K562 (cell line): ENCODE results near the gene TAS1R3. TPM values are rescaled to one million over a fixed set of nuclear protein-coding genes. Genes with fewer than 3 reads are reported as not detected.
A peak's percentile ranks its signal among the peaks of the same experiment; 100 is the strongest.

ENCODE experiments used
- ATF1 ChIP-seq, 2 experiments: fragments of 450-650 bp in 1 of 2; IDR thresholded peaks; 2 replicates each; pipeline ENCODE4 v1.6.1; 2016; ENCODE audit warnings: missing compliant biosample characterization in 1 of 2, missing genetic modification characterization in 1 of 2
- ATF6 ChIP-seq: sonication (generic); formaldehyde crosslinking; IDR thresholded peaks from 2 replicates; pipeline ENCODE4 v1.4.0; 2020; ENCODE audit warnings: mild to moderate bottlenecking, missing genetic modification reagents
- CBX2 ChIP-seq: fragments of 200-600 bp; sonication (generic); IDR thresholded peaks from one replicate; pipeline ENCODE4 v1.6.1; 2012; ENCODE audit warnings: mild to moderate bottlenecking, low read length, inconsistent platforms; ENCODE audit not compliant: insufficient read depth, poor library complexity, severe bottlenecking
- CREB3L1 ChIP-seq: fragments of 450-650 bp; IDR thresholded peaks from 2 replicates; pipeline ENCODE4 v1.6.1; 2014; ENCODE audit warnings: low read depth, mild to moderate bottlenecking, moderate library complexity, borderline replicate concordance
- E2F4 ChIP-seq: sonication (generic); formaldehyde crosslinking; IDR thresholded peaks from 2 replicates; pipeline ENCODE4 v1.8.0; 2022; ENCODE audit warnings: mild to moderate bottlenecking, low read depth, missing genetic modification reagents
- ELK1 ChIP-seq: sonication (generic); formaldehyde crosslinking; IDR thresholded peaks from 2 replicates; pipeline ENCODE4 v1.8.1; 2022; ENCODE audit warnings: missing genetic modification reagents
- GTF2B ChIP-seq: IDR thresholded peaks from 2 replicates; pipeline ENCODE4 v1.6.1; 2011; ENCODE audit not compliant: insufficient read length; ENCODE audit errors: extremely low read depth
- JUN ChIP-seq, 2 experiments: sonication (generic) in 1 of 2; formaldehyde crosslinking in 1 of 2; IDR thresholded peaks; 2 replicates each; pipeline versions ENCODE4 v1.6.1 to v1.8.0; 2012 to 2022; ENCODE audit warnings: borderline replicate concordance in 2 of 2, mild to moderate bottlenecking in 2 of 2, improper control_type of control experiment in 1 of 2, low read depth in 1 of 2, low read length in 1 of 2, missing genetic modification reagents in 1 of 2
- KDM1A ChIP-seq, 2 experiments: fragments of 450-650 bp; IDR thresholded peaks; 2 replicates each; pipeline ENCODE4 v1.6.1; 2016; ENCODE audit warnings: mild to moderate bottlenecking in 2 of 2
- KLF10 ChIP-seq: fragments of 250-450 bp; sonication (Bioruptor Pico); IDR thresholded peaks from 2 replicates; pipeline ENCODE4 v1.6.1; 2021; ENCODE audit warnings: matching md5 sums
- NCOA6 ChIP-seq: fragments of 450-650 bp; IDR thresholded peaks from 2 replicates; pipeline ENCODE4 v1.6.1; 2017; ENCODE audit warnings: mild to moderate bottlenecking
- PYGO2 ChIP-seq: fragments of 450-650 bp; IDR thresholded peaks from 2 replicates; pipeline ENCODE4 v1.6.1; 2016; ENCODE audit warnings: mild to moderate bottlenecking, missing genetic modification characterization, moderate library complexity, missing compliant biosample characterization
- SAFB ChIP-seq: fragments of 200-400 bp; formaldehyde crosslinking; IDR thresholded peaks from 2 replicates; pipeline ENCODE4 v1.6.1; 2017; ENCODE audit warnings: low read depth, low read length, borderline replicate concordance
- SP1 ChIP-seq: sonication (generic); formaldehyde crosslinking; IDR thresholded peaks from 2 replicates; pipeline ENCODE4 v1.8.1; 2022; ENCODE audit warnings: mild to moderate bottlenecking, missing genetic modification reagents
- ZNF224 ChIP-seq: sonication (generic); formaldehyde crosslinking; IDR thresholded peaks from 2 replicates; pipeline ENCODE4 v1.8.0; 2022; ENCODE audit warnings: mild to moderate bottlenecking, missing genetic modification reagents
- ZNF561 ChIP-seq: fragments of 450-650 bp; formaldehyde crosslinking; conservative IDR thresholded peaks from 2 replicates; pipeline ENCODE4 v1.4.0; 2020; ENCODE audit warnings: mild to moderate bottlenecking, moderate library complexity
- ZNF639 ChIP-seq, 2 experiments: fragments of 200-800 bp in 1 of 2; sonication (Bioruptor generic) in 1 of 2; sonication (generic) in 1 of 2; formaldehyde crosslinking in 1 of 2; IDR thresholded peaks in 1 of 2; conservative IDR thresholded peaks in 1 of 2; 2 replicates each; pipeline versions ENCODE4 v1.5.0 to v1.6.1; 2016 to 2020; ENCODE audit warnings: missing compliant biosample characterization in 1 of 2, missing genetic modification characterization in 1 of 2, missing genetic modification reagents in 1 of 2
- polyA plus RNA-seq, 8 experiments: library from polyadenylated mRNA; depleted of rRNA in 4 of 8; stranded (reverse) in 5 of 8; unstranded in 3 of 8; fragments of >200 nt; fragmentation: Nextera tagmentation in 2 of 8; fragmentation: Illumina TruSeq in 1 of 8; extraction: Ambion mirVana in 2 of 8; extraction: Trizol in 1 of 8; gene quantifications; 2 replicates each; pipeline versions ENCODE4 v1.2.1 to v1.2.3, GENCODE V29; 2011 to 2014; ENCODE audit warnings: inconsistent platforms in 1 of 8, missing spikeins in 1 of 8
- total RNA-seq, 7 experiments: library from RNA; depleted of rRNA in 6 of 7; stranded (reverse); fragments of >200 nt in 6 of 7; fragmentation: Illumina TruSeq in 2 of 7; extraction: Trizol in 2 of 7; gene quantifications; 2 replicates each; pipeline versions ENCODE4 v1.2.1 to v1.2.3, GENCODE V29; 2011 to 2021; ENCODE audit warnings: low replicate concordance in 1 of 7

Gene TAS1R3
- total and polyA plus RNA-seq, 9 of the 15 experiments (the other 6 are each of a cell fraction or from before 2014, with no cell fraction given): 0.07 to 0.13 TPM; not detected in 7

- no peak for TF ChIP-seq E2F4
- no peak for TF ChIP-seq ZNF224 (CRISPR knock-in tag)
- TF ChIP-seq ZNF561 (CRISPR knock-in tag): no peak
- peak; percentile 59; the same call in 1 of the 2 replicates for TF ChIP-seq SP1 (CRISPR knock-in tag)
- no peak for TF ChIP-seq CBX2
- TF ChIP-seq ZNF639 (CRISPR knock-in tag; conservative IDR thresholded peaks at IDR 0.05 in 1 of 2, IDR thresholded peaks at IDR 0.05 in 1 of 2): peak in 1 of 2 experiments; percentile 94; a peak in 2 of 4 replicates
- TF ChIP-seq KDM1A (IDR thresholded peaks at IDR 0.05): no peak
- TF ChIP-seq KLF10 (CRISPR knock-in tag): no peak
- TF ChIP-seq ELK1 (CRISPR knock-in tag): no peak
- TF ChIP-seq GTF2B: no peak
- TF ChIP-seq ATF6 (CRISPR knock-in tag): 0 out of 2 replicates have a peak, but pooled peaks have one; percentile 47
- TF ChIP-seq CREB3L1: no peak
- no peak for TF ChIP-seq SAFB
- no peak for TF ChIP-seq JUN (IDR thresholded peaks at IDR 0.05; ENCODE audit: borderline replicate concordance, low read depth, low read length)
- TF ChIP-seq JUN (CRISPR knock-in tag; IDR thresholded peaks at IDR 0.05; ENCODE audit: borderline replicate concordance): no peak
- peak; percentile 93 for TF ChIP-seq NCOA6
- peak; percentile 20; the same call in 1 of the 2 replicates for TF ChIP-seq ATF1 (CRISPR knock-in tag; IDR thresholded peaks at IDR 0.05)
- no peak for TF ChIP-seq ATF1 (tag; IDR thresholded peaks at IDR 0.05)
- no peak for TF ChIP-seq PYGO2 (tag)
These were observed 3.8 kb downstream of the TAS1R3 start (continued) for GRCh38 chr1:1334835-1335234.
